GM18505 (cell line): ENCODE data around the gene STN1.

ENCODE experiments used
- ATAC-seq: cut with Tn5 transposase; IDR thresholded peaks from one replicate; pipeline ENCODE4 v1.9.1; 2021; ENCODE audit not compliant: unreplicated experiment
- POLR2A ChIP-seq: IDR thresholded peaks from 4 replicates; pipeline ENCODE4 v1.6.1; 2011; ENCODE audit warnings: borderline replicate concordance; ENCODE audit not compliant: insufficient read depth, insufficient read length; ENCODE audit errors: extremely low read depth

The STN1 gene

DNA sequence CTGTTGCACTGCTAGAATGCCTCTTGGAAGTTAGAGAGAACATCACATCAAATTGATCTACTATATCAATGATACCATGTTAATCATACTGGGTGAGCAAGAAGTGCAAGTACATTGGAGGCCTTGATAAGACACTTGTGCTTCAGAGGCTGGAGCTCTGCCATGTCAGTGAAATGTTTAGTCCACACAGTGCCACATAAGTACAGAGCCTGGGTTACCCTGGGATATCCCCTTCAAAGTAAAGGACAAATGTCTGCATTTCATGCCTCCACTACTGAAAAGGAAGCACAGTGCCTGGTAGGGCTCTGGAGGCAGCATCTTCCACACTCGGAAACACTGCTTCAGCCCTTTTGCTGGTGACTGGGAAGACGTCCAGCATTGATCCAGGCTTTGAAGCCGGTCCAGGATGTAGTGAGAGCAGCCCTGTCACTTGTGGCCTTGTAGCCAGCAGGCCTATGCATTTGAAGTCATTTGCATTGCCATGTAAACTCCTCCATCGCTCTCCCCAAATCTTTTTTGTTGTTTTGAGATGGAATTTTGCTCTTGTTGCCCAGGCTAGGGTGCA lies 15.7 kb upstream of the STN1 start:
- no peak for TF ChIP-seq POLR2A
- no peak for ATAC-seq

DNA sequence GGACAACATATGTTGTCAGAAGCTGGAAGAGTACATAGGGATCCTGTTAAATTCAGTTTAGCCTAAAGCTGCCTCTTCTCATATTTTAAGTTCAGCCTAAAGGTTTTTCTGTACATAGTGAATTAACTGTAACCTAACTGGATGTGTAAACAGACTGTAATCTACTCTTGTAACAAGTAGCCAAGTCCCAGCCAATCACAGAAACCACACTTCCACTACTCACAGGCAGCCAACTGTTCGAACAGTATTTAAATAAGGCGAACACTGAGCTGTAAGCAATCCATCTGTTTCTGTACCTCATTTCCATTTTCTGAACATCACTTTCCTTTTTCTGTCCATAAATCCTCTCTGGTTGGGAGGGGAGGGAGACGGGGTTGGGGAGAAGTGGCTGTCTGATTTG lies 15.0 kb upstream of the STN1 start:
- no peak for ATAC-seq
- no peak for TF ChIP-seq POLR2A

DNA sequence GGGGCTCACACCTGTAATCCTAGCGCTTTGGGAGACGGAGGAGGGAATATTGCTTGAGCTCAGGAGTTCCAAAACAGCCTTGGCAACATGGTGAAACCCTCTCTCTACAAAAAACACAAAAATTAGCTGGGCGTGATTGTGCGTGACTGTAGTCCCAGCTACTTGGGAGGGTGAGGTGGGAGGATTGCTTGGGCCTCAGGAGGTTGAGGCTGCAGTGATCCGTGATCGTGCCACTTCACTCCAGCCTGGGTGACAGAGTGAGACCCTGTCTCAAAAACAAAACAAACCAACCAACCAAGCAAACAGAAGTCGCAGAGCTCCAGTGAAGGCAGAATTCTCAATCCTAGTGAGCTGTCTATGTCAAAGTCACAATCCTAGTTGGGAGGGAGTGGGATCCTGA lies 14.3 kb upstream of the STN1 start:
- ATAC-seq: no peak
- no peak for TF ChIP-seq POLR2A

DNA sequence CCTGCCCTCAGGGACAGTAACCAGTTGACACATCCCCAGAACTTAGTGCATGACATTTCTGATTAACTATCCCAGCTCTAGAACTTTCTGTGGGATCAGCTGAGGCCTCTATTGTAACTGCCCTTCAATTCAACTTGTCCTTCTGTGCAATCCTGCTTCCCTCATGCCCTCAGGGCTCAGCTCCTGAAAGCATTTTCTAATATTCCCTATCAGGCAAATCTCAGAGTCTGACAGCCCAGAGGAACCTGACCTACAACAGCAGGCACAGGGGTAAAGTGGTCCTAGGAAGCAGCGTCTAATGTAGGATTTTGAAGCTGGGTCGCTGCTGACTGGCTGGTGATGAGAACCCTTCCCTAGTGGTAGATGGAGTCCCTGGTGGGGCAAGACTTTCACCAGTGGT lies 13.6 kb upstream of the STN1 start:
- TF ChIP-seq POLR2A: no peak
- no peak for ATAC-seq

DNA sequence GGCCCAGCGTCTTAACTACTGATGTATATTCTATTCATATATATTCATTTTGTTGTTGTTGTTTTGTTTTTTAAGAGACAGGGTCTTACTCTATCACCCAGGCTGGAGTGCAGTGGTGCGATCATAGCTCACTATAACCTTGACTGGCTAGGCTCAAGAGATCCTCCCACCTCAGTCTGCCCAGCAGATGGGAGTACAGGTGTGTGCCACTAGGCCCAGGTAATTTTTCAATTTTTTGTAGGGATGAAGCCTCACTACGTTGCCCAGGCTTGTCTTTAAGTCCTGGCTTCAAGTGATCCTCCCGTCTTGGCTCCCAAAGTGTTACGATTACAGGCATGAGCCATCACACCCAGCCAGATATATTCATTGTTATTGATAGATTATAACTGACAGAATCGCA lies 12.9 kb upstream of the STN1 start:
- no peak for ATAC-seq
- TF ChIP-seq POLR2A: no peak

DNA sequence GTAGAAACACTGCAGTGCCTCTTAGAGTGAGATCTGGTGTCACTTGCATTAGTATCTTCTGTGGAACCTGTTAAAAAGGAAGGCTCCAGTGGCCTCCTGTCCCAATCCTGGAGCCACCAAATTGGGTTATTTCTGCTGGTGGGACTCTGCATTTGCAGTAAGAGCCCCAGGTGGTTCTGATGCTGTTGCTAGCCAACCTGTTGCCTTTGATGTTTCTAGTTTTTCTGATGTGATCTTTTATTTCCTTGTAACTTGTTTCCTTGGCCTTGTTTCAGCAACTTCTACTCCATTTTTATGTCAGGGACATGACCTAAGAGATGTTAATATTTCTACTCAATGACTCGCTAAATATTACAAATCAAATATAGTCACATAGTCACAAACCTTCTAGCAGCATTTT lies 12.5 kb upstream of the STN1 start:
- no peak for ATAC-seq
- no peak for TF ChIP-seq POLR2A

DNA sequence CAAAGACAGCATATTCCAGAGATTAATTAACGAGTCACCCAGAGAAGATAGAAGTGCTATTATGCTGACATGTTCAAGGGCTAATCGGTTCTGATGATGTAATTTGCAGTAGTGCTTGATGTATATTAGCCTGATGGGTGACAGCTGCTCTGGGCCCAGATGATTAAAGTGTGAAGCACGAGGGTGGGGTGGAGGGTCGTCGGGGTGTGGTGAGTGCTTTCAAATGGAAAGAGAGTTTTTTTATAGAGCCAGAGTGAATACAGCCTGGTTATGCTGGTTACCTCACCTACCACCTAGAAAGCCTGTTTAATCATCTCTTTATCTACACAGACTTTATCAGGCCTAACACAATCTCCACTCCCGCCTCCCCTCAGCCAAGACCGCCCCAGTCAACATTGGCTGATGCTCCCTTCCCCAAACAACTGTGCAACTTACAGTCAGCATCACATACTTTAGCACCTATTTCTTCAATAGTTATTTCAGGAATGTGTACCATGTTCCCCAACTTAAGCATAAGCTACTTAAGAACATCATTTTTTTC lies 11.5 kb upstream of the STN1 start:
- no peak for ATAC-seq
- TF ChIP-seq POLR2A: no peak

DNA sequence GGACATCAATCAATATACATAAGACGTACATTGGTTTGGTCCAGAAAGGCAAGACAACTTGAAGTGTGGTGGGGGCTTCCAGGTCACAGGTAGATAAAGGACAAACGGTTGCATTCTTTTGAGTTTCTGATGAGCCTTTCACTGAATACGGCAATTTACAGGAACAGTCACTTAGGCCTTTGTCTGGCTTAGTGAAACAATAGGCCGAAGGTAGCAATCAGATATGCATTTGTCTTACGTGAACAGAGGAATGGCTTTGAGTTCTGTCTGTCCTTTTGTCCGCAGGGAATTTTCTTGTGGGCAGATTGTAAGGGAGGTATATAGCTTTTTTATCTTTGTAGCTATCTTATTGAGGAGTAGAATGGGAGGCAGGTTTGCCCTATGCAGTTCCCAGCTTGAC lies 10.8 kb upstream of the STN1 start:
- TF ChIP-seq POLR2A: no peak
- no peak for ATAC-seq

DNA sequence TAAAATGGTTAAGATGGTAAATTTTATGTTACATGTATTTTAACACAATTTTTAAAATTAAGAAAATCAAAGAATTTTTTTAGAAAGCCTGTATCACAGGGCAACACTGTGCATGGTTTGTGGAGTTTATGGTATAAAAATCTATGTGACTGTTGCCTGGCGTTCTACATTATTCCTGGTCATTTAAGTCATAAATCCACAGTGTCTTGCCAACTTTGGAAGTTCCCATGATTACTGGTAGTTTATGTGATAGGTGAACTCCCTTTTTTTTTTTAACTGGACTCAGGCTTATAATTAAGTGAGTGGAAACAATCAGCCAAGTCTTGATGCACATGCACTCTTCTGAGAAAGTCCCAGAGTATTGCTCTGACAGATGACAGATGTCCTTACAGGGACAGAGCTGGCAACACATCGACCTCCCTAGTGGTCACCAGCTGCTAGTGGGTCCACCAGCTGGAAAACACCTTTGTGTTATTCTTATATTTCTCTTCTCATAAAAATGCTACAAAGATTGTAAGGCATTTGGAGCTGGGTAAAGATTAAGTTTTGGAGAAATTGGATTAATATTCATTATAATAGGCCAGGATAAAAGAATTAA lies 8.8 kb upstream of the STN1 start:
- no peak for TF ChIP-seq POLR2A
- ATAC-seq: no peak

DNA sequence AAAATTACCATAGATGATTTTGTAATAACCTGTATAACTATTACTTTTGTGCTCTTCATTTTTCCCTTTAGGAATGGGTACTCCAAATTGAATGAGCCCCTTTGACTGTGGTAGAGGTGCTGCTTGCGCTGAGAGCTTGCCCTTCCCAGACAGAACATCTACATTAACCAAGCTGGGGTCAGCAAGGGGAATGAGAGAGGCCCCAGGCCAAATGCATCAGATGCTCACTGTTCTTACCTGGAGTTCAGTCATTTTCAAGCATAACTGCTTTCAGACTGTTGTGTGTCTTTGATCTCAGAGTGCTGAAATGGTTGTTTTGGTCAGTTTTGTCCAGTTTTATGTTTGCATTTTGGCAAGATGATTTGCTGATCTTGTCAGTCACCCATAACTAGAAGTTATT lies 7.6 kb upstream of the STN1 start:
- TF ChIP-seq POLR2A: no peak
- no peak for ATAC-seq

DNA sequence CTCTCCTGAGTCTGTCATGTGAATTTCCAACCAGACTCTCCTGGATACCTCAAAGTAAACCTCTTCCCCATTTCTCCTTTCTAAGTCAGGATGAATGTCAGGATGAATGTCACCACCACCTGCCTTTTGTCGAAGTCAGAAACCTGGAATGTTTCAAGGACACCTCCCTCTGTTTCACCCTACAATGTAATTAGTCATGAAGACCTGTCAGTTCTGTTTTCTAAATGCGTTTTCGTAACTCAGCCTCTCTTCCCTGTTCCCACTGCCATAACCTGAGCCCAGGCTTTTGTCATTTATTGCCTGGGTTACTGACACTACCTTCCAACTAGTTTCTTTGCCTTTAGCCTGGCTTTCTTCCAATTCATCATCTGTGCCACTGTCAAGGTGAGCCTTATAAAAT lies 5.5 kb upstream of the STN1 start:
- no peak for ATAC-seq
- TF ChIP-seq POLR2A: no peak

DNA sequence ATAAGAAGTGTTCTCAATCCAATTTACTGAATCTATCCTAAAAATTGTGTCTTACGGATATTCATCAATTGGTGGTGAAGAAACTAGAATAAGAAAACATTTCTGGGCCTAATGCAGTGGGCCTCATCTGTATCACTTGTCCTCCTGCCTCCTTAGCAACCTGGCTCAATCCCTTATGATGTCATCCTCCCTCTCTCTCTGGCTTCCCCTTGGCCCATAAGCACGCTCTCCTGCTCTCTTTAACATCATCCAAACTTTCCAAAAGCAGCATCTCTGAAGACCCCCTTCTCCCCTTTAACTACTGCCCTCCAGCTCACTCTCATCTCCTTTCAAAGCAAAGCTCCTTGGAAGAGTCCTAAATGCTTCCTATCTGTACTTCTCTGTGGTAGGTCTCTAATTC lies 4.7 kb upstream of the STN1 start:
- ATAC-seq: no peak
- no peak for TF ChIP-seq POLR2A

DNA sequence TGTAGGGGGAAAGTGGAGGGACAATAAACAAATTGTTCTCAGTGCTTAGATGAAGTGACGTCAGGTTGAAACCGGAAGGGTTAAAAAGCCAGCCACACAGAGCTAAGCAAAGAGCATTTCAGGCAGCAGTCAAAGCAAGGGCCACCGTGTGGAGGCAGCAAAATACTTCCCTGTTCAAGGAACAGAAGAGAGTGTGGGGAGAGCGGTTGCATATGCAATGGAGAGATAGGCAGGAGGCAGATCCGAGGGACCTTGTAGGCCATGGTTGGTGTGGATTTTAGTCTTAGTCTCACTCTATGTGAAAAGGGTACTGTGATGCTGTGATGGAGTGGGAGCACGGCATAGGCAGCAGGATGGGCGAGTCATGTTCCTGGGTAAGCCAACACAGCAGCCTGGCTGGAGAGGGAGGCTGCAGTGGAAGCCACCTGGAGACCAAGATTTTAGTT lies 3.8 kb upstream of the STN1 start:
- no peak for ATAC-seq
- TF ChIP-seq POLR2A: no peak

DNA sequence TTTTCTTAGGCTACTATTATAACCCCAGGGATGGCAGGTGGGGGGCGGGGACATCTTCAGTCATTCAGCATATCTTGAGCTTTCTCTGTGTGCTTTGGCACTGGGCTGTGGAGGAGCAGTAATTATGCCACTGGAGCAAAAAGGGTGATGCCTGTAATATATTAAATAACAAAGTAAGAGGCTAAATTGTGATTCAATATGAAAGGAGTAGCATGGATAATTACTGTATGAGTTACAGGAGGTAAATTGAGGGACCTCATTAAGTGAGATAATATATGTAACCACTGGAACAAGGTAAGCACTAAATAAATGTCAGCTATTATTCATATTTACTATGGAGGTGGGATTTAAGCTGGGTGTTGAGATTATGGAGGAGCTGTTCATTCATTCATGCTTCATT lies 3.3 kb upstream of the STN1 start:
- TF ChIP-seq POLR2A: no peak

More for the DNA sequence above, 3.3 kb upstream of the STN1 start:
- no peak for ATAC-seq
